Stimulated activated CD4-positive, alpha-beta T cell treated with anti-CD3 and anti-CD28 coated beads, TNF-alpha, amount 100 ng/mL, for 24 hours (primary cell): ENCODE results near the gene KCND3.
A peak's percentile ranks its signal among the peaks of the same experiment; 100 is the strongest.

ENCODE experiments used
- DNase-seq, 3 experiments: peaks; one replicate each; pipeline ENCODE4 v3.0.0-alpha.2; 2020; ENCODE audit warnings: low read depth in 3 of 3

The KCND3 gene

DNA sequence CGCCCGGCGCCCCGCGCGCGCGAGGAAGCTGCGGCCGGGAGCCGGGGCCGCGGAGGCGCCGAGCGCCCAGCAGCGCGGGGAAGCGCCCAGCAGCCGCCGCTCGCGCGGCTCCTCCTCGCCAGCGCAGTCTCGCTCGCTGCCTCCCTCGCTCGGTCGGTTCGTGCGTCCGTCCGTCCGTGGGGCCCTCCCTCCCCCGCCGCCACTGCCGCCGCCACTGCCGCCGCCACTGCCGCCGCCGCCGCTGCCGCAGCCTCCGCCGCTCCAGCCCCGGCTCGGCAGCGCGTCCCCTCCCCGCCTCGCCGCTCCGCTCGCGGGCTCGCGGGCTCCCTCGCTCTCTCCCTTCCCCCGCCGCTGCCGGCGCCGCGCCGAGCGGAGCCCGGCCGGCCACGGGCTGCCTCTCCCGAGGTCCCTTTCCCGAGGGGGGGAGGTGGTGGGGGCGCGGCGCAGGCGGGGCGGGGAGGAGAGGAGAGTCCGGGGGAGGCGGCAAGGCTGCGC lies at the start of gene KCND3:
Gene KCND3, minus strand, starts transcription at position 138 of the 495 bp plus-strand sequence.
- peak in 1 of 3 experiments; percentile 24 for DNase-seq

DNA sequence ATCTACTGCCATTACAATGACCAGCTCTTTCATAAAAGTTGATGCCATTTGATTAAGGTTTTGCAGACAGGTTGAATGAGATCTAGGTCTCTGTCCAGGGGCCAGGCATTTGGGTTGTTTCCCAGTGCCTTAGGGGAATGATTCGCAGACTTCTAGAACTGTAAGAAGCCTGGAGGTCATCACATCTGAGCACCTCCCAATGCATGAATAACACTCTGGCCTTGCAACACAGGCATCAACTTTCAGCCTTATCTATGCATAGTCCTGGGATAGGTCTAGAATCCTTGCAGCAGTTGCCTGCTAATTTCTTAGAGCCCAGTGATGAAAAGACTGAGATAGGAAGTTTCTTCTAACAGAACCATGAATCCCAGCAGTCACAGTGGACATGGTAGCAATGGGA lies 44.8 kb upstream of the KCND3 start:
- no peak for DNase-seq

- no peak for DNase-seq
These were observed 44.1 kb upstream of the KCND3 start for GRCh38 chr1:112033439-112034120.

GRCh38 chr1:112030157-112030556 lies 40.7 kb upstream of the KCND3 start:
- DNase-seq: no peak

DNA sequence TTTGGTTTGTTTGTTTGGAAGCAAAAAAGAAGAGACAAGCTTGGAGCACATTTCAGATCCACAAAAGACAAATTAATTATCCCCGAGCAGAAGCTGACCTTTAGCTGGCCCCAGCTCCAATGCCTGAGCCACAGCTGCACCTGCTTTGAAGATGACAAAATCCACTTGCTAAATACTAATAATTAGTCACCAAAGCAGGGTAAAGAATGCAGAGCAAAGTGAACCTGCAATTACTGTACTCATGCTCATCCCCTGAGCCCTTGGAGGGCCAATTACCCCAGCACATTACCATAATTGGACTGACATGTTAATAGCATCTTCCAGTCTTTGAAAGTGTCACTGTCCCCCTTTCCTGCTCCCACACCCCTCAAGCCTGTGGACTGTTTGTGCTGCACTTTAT lies 38.2 kb upstream of the KCND3 start:
- no peak for DNase-seq

DNA sequence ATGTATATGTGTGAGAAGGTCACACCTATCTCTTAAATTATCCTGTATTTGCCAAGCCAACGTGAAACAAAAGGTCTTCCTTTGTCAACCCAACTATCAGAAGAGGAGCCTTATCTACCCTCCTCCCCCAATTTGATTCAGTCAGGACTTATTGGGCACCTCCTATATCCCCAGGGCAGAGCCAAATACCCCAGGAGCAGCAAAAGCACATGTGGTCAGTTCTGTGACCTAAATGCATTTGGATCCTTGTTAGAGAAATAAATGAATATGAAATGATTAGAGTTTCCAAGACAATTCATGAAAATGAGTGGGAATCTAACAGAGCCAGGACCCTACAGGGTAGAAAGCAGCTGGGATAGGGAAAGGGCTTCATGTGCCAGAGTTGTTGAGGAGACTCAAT lies 37.0 kb upstream of the KCND3 start:
- no peak for DNase-seq

DNA sequence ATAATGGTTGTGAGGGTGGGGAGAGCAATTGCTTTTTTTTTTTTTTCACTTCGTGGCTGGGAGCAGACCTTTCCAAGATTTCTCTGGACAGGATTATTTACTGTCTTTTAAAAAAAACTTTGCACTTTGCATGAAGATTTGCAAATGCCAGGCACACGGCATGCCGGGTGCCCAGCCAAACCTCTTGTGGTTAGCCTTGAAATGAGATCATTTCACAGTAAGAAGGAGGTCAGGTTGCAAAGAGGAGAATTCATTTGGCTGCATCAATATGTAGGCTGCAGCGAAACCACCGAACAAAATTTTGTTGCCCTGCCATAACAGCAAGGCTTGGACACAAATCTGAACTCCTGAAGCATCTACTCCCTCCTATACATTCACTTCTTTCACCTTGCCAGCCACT lies 36.5 kb upstream of the KCND3 start:
- no peak for DNase-seq

DNA sequence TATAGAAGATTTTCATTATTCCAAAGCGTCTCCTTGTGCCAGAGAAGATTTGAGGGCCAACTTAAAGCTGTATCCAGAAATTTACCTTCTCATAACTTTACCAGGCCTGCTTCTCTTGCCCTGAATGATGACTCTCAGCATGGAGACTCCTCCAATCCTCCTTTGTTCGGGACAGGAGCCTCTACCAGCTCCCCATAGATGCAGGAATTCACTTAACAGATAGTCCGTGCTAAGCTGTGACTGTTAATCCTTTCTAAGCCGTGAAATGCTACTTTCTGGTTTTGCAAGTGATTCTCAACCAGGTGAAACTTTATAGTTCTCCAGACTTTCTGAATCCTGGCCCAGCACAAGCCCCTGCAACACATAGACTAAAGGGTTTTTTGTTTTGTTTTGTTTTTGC lies 31.8 kb upstream of the KCND3 start:
- DNase-seq: no peak

GRCh38 chr1:112017183-112017582 lies 27.7 kb upstream of the KCND3 start:
- no peak for DNase-seq

GRCh38 chr1:112012823-112013222 lies 23.4 kb upstream of the KCND3 start:
- DNase-seq: no peak

GRCh38 chr1:112011202-112011601 lies 21.7 kb upstream of the KCND3 start:
- no peak for DNase-seq

DNA sequence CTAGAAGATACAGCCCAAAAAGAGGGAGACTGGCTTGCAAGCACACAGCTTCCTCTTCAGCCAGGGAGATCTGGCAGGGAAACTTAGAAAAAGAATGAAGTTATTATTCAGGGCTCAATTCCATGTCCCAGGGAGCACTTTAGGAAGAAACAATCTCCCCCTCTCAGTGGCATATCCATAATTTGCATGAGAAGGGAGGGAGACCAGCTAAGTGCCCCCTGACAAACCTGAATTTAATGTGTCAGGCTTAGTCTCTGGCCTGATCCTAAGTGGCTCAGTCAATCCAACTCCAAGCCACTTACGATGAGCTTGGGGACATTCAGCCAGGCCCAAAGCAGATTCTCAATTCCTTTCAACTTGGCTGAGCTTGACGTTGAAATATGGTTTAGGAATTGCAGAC lies 17.7 kb upstream of the KCND3 start:
- no peak for DNase-seq

DNA sequence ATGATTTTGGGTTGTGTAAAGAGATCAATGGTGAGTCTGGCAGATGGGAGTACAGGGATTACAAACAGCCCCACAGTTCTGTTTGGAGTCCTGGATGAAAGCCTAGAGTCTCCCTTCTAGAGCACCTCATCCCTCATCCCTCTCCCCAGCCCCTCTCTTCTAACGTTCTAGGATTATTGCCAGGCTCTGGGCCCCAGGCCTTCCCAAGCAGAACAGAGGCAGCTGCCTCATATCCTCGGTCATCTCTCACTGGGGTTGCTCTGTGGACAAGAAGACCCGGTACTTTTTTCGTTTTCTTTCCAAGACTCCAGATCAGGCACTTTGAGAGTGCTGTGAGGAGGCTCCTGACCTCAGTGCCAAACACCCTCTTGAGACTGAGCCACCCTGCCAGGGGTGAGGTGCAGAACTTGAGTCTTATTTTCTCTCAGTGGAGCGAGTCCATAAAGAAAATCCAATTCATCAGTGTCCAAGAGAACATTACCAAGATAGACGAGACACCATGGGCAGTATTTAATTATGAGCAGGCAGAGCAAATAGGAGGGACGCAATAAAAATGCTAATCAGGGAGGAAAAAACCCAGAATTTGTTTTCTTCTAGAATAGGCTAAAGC lies 17.1 kb upstream of the KCND3 start:
- no peak for DNase-seq

GRCh38 chr1:112004076-112004475 lies 14.6 kb upstream of the KCND3 start:
- DNase-seq: no peak

- DNase-seq: no peak
These were observed 13.0 kb upstream of the KCND3 start for GRCh38 chr1:112002514-112002913.

- no peak for DNase-seq
These were observed 12.0 kb upstream of the KCND3 start for GRCh38 chr1:112001436-112001835.

DNA sequence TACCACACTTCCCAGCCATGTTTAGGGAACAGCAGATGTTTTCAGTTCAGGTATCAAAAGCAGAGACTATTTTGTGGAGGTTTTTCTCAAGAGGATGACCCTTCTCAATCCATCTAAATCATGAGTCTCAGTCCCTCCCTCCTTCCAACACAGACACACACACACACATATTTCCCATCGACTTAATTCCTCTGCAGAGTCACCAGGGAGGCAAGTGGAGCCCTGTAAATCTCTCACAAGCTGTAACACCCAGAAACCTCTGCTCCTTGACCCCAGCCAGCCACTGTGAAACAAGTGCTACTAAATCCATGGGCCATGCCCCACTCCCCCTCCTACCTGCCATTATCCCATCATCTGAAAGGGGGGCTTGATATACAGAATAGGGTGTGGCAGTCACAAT lies 10.6 kb upstream of the KCND3 start:
- no peak for DNase-seq

GRCh38 chr1:111998332-111998731 lies 8.9 kb upstream of the KCND3 start:
- DNase-seq: no peak

DNA sequence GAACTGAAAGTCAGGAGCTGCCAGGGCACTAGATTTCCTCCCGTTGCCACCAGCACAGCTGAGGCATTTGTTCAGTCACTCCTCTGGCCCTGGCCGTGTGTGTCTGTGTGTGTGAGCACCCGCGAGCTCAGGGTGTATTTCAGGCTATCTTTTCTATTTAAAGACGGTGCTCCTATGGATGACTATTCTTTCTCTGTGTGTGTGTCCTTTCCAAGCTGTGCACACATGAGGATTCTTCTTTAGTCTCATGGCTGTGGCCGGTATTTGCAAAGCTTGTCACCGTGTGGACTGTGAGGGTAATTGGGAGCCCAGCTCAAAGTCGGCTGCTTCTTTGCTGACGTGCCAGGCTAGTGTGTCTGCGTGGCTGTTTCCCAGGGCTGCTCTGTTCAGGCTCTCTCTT lies 3.0 kb upstream of the KCND3 start:
- DNase-seq: no peak

GRCh38 chr1:111990878-111991718 lies 1.6 kb upstream of the KCND3 start:
- DNase-seq: no peak

DNA sequence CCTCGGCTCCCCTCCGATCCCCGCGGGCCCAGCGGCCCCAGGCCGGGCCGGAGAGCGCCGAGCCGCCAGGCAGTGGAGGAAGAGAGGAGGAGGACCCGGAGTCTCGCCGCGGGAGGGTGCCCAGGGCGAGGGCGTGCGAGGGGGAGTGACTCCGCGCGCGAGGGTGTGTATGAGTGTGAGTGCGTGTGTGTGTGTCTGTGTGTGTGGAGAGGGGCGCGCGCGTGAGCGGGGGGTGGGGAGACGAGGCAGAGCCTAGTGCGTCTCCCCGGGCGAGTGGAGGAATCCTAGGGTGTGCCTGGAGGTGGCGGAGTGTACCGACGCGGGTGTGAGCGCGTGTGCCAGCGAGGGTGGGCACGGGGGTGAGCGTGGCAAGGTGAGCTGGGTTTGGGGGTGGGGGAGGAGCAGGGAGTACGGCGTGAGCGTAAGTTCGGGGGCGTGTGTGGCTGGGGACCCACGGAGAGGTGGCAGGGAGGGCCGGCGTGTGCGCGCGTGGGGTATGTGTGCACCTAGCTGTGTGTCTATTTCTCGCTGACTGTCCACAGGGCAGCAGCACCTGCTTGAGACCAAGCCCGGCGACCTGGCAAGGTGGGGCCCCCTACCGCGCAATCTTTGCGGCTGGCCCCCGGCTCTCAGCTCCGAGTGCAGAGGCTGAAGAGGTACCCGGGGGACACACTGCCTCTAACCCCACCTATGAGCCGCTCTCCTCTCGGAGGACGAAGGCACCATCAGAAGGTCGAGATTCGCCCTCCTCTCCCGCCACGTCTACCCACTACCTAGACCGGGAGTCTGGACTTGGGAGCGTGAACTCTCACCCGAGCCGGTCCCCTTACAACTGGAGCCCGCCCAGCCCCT lies 784 bp upstream of the KCND3 start:
- DNase-seq: no peak
